B cell (primary cell): ENCODE data around the gene CHRM4. TPM values are rescaled to one million over a fixed set of nuclear protein-coding genes. Genes with fewer than 3 reads are reported as not detected.

Experiments used
- ATAC-seq: fragments of 200-7000 bp; cut with Tn5 transposase; one replicate; pipeline ENCODE4 v1.10.0; 2021; ENCODE audit warnings: low read depth, mild to moderate bottlenecking, moderate number of reproducible peaks, moderate library complexity
- CTCF ChIA-PET: fragments of 350-600 bp; sonication (Branson Sonifier 250); formaldehyde crosslinking; loops from one replicate; lab custom pipeline; 2021; ENCODE audit warnings: antibody characterized with exemption, inconsistent platforms; lab: Charles Lee
- POLR2A ChIA-PET: fragments of 350-600 bp; sonication (Branson Sonifier 250); formaldehyde crosslinking; loops from one replicate; lab custom pipeline; 2021; ENCODE audit warnings: antibody characterized with exemption; lab: Charles Lee
- DNase-seq: peaks from one replicate; pipeline ENCODE4 v3.0.0; 2013
- H2AFZ ChIP-seq: 2 replicates; pipeline ENCODE4 v1.6.1; 2012; ENCODE audit warnings: mild to moderate bottlenecking, low read depth, low read length; ENCODE audit not compliant: insufficient read depth, poor library complexity, severe bottlenecking
- H3K27ac ChIP-seq, 2 donors: 1 replicate in 1 of 2; 2 replicates in 1 of 2; pipeline ENCODE4 v1.5.1; 2012 to 2013; ENCODE audit warnings: low read length in 2 of 2, mild to moderate bottlenecking in 2 of 2, moderate library complexity in 1 of 2
- H3K27me3 ChIP-seq, 4 experiments: fragments of 200-600 bp in 1 of 4; sonication (generic) in 1 of 4; replicated peaks in 1 of 4; 1 replicate in 2 of 4; 2 replicates in 2 of 4; pipeline versions ENCODE4 v1.6.1 to v1.7.0; 2013 to 2016; ENCODE audit warnings: low read length in 3 of 4, mild to moderate bottlenecking in 2 of 4, mixed read lengths in 1 of 4, moderate library complexity in 1 of 4; ENCODE audit not compliant: insufficient read depth in 4 of 4, control insufficient read depth in 3 of 4; ENCODE audit errors: control extremely low read depth in 1 of 4
- H3K36me3 ChIP-seq, 2 experiments: replicated peaks in 1 of 2; 1 replicate in 1 of 2; 2 replicates in 1 of 2; pipeline versions ENCODE4 v1.6.1 to v1.7.1; 2013; ENCODE audit warnings: low read length in 1 of 2; ENCODE audit not compliant: insufficient read depth in 2 of 2, control insufficient read depth in 1 of 2; ENCODE audit errors: control extremely low read depth in 1 of 2, extremely low read depth in 1 of 2
- H3K4me1 ChIP-seq, 2 donors: fragments of 200-600 bp in 1 of 2; sonication (generic) in 1 of 2; 1 replicate in 1 of 2; 2 replicates in 1 of 2; pipeline versions ENCODE4 v1.5.1 to v1.6.1; 2013 to 2017; ENCODE audit warnings: low read length in 2 of 2; ENCODE audit not compliant: control insufficient read depth in 2 of 2, insufficient read depth in 2 of 2
- H3K4me2 ChIP-seq: replicated peaks from 2 replicates; pipeline ENCODE3; 2012; ENCODE audit warnings: mild to moderate bottlenecking, low read depth, low read length; ENCODE audit not compliant: poor library complexity, severe bottlenecking
- H3K4me3 ChIP-seq, 5 experiments: fragments of 200-600 bp in 1 of 5; sonication (generic) in 1 of 5; 1 replicate in 3 of 5; 2 replicates in 2 of 5; pipeline versions ENCODE4 v1.5.1 to v1.7.0; 2011 to 2016; ENCODE audit warnings: low read length in 4 of 5, mild to moderate bottlenecking in 4 of 5, low read depth in 2 of 5, control low read depth in 1 of 5, moderate library complexity in 1 of 5; ENCODE audit not compliant: insufficient read depth in 1 of 5; ENCODE audit errors: control extremely low read depth in 1 of 5, extremely low read depth in 1 of 5
- H3K79me2 ChIP-seq: fragments of 200-600 bp; sonication (generic); one replicate; pipeline ENCODE4 v1.6.0; 2016; ENCODE audit warnings: low read length; ENCODE audit not compliant: control insufficient read depth, insufficient read depth
- H3K9ac ChIP-seq: fragments of 200-600 bp; sonication (generic); 2 replicates; pipeline ENCODE4 v1.6.1; 2017; ENCODE audit warnings: mild to moderate bottlenecking, low read length, moderate library complexity
- H3K9me3 ChIP-seq, 3 donors: one replicate each; pipeline versions ENCODE4 v1.6.1 to v1.7.1; 2013; ENCODE audit warnings: low read length in 2 of 3; ENCODE audit not compliant: control insufficient read depth in 2 of 3, insufficient read depth in 1 of 3; ENCODE audit errors: control extremely low read depth in 1 of 3
- H4K20me1 ChIP-seq: 2 replicates; pipeline ENCODE4 v1.6.0; 2012; ENCODE audit warnings: mild to moderate bottlenecking, low read length; ENCODE audit not compliant: insufficient read depth, control insufficient read depth, poor library complexity, severe bottlenecking
- H3K27ac Mint-ChIP-seq: one replicate; pipeline ENCODE4 v1.8.0; 2021; ENCODE audit warnings: mixed read lengths
- H3K27me3 Mint-ChIP-seq: one replicate; pipeline ENCODE4 v1.8.0; 2021; ENCODE audit warnings: mixed read lengths
- H3K4me1 Mint-ChIP-seq: one replicate; pipeline ENCODE4 v1.8.0; 2021; ENCODE audit warnings: mixed read lengths
- H3K4me3 Mint-ChIP-seq: one replicate; pipeline ENCODE4 v1.8.0; 2021; ENCODE audit warnings: mixed read lengths
- H3K9me3 Mint-ChIP-seq: one replicate; pipeline ENCODE4 v1.8.0; 2022; ENCODE audit warnings: mixed read lengths; ENCODE audit not compliant: insufficient read depth
- CTCF ChIP-seq: fragments of 200-600 bp; IDR thresholded peaks from one replicate; pipeline ENCODE4 v1.8.0; 2022; ENCODE audit warnings: antibody characterized with exemption, mild to moderate bottlenecking
- EZH2 ChIP-seq: IDR thresholded peaks from 2 replicates; pipeline ENCODE4 v1.6.1; 2012; ENCODE audit warnings: borderline replicate concordance, low read depth, mild to moderate bottlenecking, moderate library complexity, low read length; ENCODE audit not compliant: insufficient read depth, poor library complexity, severe bottlenecking
- WGBS: methylation state at CpG from one replicate; pipeline ENCODE4 v1.1.5; 2013; ENCODE audit warnings: missing lambda C conversion rate; ENCODE audit not compliant: insufficient coverage; 5-methylcytosine and 5-hydroxymethylcytosine counted together
- intact Hi-C: fragments of 100-400 bp; cut with micrococcal nuclease; formaldehyde crosslinking; loops from one replicate; pipeline ENCODE4 v1.10.0; 2022
- polyA plus RNA-seq: library from polyadenylated mRNA; depleted of rRNA; stranded (reverse); fragments of >200 nt; gene quantifications from 2 replicates; pipeline ENCODE4 v1.2.3, GENCODE V29; 2012
- total RNA-seq, 2 donors: library from RNA; stranded (reverse); fragments of 120-200 nt in 1 of 2; gene quantifications; 1 replicate in 1 of 2; 2 replicates in 1 of 2; pipeline versions ENCODE4 v1.2.3 to v1.2.4, GENCODE V29; 2013 to 2022

The CHRM4 gene
- total and polyA plus RNA-seq, 2 donors (not counting 1 experiment from before 2014, with no cell fraction given), result 0.49 to 1.4 TPM

- Histone ChIP-seq H3K79me2 (peaks cover 72% of the 10 kb centered on the region), H3K4me2 (peak overlapping the region; percentile 97), H3K9ac (peak overlapping the region; percentile 82), H3K4me1 (peaks cover 38 to 51% of the 10 kb centered on the region in 2 donors), H4K20me1 (peaks cover 53% of the 10 kb centered on the region), H3K9me3 (no peaks in the 10 kb centered on the region), H3K4me3 (peak overlapping the region; percentile 58 to 88 (median 78)), H3K27me3 (peaks cover 0 to 5% (median 0%) of the 10 kb centered on the region in 4 experiments), H2AFZ (peak overlapping the region; percentile 72), H3K27ac (no peak overlapping the region), H3K36me3 (peaks cover 0 to 2% of the 10 kb centered on the region in 2 experiments)
- intact Hi-C loops, result loop anchor here (5.0 kb wide), 2 partner anchors 34 to 431 kb away; partner anchors contain the start of genes MDK and PEX16
- ATAC-seq, result no peak
- no peak for DNase-seq
- TF ChIP-seq CTCF, result no peak
- no peak for TF ChIP-seq EZH2
- POLR2A ChIA-PET, result no interaction called here
- Mint-ChIP-seq H3K4me1 (peaks cover 56% of the 10 kb centered on the region), H3K27me3 (no peaks in the 10 kb centered on the region), H3K9me3 (no peaks in the 10 kb centered on the region), H3K4me3 (peak overlapping the region; percentile 85), H3K27ac (peak overlapping the region; percentile 75)
- WGBS, result 25% methylated on average over 18 of the region's 18 CpGs
- CTCF ChIA-PET, result interaction anchor here (0.7 to 2.4 kb wide), 3 partner anchors 20 to 679 kb away, joined by 3 to 10 read pairs (median 3); no protein-coding TSS in a partner anchor
These were observed 42.8 kb downstream of the CHRM4 start for GRCh38 chr11:46348566-46349401.
